WI38 (cell line): ENCODE measurements around the gene DCST1.

Source experiments
- H3K4me3 ChIP-seq: 2 replicates; pipeline ENCODE4 v1.5.1; 2011; ENCODE audit warnings: low read depth, mild to moderate bottlenecking, control low read depth, low read length
- TF ChIP-seq, protein P1 (sequence below): IDR thresholded peaks from 2 replicates; pipeline ENCODE4 v1.5.1; 2012; ENCODE audit warnings: low read depth, mild to moderate bottlenecking, control low read depth, low read length

DCST1 gene

DNA sequence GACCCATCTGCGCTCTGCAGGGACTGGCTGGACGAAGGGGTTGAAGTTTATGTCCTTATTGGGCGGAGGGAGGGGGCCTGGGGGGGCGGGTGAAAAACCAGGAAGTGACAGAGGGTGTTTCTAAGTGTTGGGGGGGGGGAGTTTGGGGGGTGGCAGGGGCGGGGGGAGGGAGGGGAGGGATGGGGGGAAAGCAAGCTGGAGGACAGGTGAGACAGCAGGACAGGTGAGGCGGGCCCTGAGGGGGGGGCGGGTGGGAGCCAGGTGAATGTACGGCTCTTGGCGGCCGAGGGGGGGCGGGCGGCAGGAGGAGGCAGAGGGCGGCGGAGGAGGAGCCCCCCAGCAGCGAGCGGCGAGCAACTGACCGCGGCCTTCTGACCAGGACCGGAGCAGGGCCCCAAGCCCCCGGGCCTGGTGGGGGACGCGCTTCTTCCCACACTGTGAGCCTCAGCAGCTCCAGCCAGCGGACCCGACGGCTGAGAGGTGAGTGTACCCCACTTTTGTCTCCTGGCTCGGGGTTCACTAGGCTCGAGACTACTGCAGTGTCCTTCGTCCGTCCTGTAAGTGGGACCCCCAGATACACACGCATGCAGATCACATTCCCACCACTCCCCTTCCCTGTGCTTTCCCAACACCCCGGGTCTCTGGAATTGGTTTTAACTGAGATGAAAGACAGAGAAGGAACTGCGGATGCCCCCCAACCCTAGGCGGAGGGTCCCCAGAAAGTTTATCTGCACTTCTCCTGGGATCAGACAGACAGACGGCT lies 31.0 kb upstream of the DCST1 start, which contains the start of gene ZBTB7B:
Gene ZBTB7B, plus strand, starts transcription at position 339 of the 763 bp plus-strand sequence. CDS start 11,859 bp downstream, outside the sequence.
- TF ChIP-seq, protein P1, sequence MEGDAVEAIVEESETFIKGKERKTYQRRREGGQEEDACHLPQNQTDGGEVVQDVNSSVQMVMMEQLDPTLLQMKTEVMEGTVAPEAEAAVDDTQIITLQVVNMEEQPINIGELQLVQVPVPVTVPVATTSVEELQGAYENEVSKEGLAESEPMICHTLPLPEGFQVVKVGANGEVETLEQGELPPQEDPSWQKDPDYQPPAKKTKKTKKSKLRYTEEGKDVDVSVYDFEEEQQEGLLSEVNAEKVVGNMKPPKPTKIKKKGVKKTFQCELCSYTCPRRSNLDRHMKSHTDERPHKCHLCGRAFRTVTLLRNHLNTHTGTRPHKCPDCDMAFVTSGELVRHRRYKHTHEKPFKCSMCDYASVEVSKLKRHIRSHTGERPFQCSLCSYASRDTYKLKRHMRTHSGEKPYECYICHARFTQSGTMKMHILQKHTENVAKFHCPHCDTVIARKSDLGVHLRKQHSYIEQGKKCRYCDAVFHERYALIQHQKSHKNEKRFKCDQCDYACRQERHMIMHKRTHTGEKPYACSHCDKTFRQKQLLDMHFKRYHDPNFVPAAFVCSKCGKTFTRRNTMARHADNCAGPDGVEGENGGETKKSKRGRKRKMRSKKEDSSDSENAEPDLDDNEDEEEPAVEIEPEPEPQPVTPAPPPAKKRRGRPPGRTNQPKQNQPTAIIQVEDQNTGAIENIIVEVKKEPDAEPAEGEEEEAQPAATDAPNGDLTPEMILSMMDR, result no peak
- peak within 1 kb of the TSS; percentile 87 for H3K4me3 ChIP-seq

GRCh38 chr1:155003227-155003765 lies 30.3 kb upstream of the DCST1 start:
- TF ChIP-seq, protein P1, result no peak
- H3K4me3 ChIP-seq, result peak overlapping the region; percentile 87

DNA sequence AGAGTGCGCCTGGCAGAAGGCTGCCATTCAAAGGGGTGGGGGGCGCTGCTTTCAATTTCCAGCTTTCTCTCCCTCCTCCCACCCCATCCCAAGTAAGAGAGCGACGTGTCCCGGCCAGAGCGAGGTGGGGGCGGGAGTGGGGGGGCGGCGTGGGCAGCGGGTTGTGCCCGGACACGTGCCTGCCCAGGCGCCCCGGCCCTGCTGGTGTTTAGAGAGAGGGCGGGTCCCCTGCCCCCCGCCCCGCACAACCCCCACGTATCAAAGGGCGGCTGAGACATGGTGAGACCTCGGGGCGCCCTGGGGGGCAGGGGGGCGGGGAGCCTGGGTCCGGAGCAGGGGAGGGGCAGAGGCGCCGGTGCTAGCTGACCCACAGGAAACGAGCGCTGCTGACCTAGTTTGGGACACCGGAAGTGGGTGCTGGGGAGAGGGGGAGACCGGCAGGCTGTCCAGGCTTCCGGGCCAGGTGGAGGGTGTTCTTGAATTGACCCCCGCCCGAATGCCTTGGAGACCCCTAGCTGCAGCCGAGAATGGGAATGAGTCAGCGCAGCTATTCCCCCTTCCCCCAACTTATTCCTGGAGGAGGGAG lies 29.8 kb upstream of the DCST1 start:
- TF ChIP-seq, protein P1, result no peak
- peak overlapping the region; percentile 87 for H3K4me3 ChIP-seq

- H3K4me3 ChIP-seq, result peak overlapping the region; percentile 87
- TF ChIP-seq, protein P1, result no peak
Measured at GRCh38 chr1:155004352-155005075, 29.1 kb upstream of the DCST1 start.

DNA sequence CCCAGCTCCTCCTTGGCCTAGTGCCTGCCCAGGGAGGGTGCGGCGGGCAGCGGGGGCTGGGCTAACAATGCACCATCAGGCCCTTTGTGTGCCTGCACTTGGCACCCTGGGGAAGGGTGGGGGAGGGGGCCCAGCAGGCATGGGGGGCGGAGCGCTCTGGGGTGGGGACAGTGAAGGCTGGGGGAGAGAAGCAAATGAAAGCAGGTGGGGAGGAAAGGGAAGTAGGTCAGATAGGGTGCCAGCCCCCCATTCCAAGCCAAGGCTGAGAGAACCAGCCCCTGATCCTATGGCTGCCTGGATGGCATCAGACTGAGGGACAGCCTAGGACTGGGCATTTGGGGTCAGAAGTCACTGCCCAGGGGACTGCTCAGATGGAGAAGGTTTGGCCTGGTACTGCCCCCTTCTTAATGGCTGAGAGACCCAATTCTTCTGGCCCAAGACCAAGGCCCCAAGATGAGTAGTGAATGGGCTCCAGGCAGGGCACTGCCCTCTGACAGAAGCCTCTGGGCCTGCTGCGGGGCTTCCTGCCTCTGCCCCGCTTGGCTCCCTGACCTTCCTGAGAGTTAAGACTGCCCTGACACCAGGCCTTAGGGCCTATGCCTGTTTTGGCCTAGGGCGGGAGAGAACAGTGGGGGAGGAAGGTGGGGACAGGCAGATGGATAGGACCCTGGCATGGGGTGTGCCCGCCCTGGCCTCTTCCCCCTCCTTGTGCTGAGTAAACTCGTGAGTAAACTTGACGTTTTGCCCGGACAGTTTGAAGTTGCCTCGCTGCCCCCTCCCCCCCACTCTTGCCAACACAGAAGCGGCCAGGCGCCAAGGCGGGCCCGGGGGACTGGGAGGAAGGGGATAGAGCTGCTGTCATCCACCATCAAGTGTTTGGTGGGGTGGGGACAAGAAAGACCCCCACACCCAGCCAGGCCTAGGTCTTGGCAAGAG lies 28.3 kb upstream of the DCST1 start:
- TF ChIP-seq, protein P1, result no peak
- H3K4me3 ChIP-seq, result no peak overlapping the region

DNA sequence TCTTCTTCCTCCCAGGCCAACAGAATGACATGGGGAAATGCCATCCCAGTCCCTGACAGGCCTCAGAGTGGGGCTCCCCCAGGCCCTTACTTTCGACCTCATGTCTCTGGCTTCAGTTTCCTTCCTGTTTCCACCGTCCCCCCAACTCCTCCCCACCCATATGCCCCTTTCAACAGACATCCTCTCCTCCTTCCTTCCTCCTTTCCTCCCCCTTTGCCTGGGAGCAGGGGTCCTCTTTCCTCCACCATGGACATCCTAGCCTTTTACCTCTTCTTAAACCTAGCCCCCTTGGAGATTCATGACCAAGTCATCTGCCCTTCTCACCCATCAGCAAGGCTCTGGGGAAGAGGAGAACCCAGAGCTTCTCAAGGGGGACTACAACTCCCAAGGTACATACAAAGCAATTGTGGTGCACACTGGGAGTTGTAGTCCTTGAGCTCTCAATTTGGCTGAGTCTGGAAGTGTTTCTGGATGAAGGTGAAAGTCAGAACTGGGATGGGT lies 27.0 kb upstream of the DCST1 start:
- H3K4me3 ChIP-seq, result no peak overlapping the region
- TF ChIP-seq, protein P1, result no peak
